HEK293 (cell line): ENCODE results near the gene KCNK18.

Source experiments
- CTCF ChIA-PET: fragments of 350-600 bp; formaldehyde crosslinking; extraction: SDS; loops from one replicate; lab custom pipeline; 2021; ENCODE audit warnings: antibody characterized with exemption; lab: Yijun Ruan, JAX
- POLR2A ChIA-PET: fragments of 300-600 bp; formaldehyde crosslinking; extraction: SDS; loops from one replicate; lab custom pipeline; 2020; ENCODE audit warnings: antibody characterized with exemption, inconsistent platforms; lab: Yijun Ruan, JAX
- H3K27ac ChIP-seq: fragments of 200-500 bp; sonication (Bioruptor generic); 2 replicates; pipeline ENCODE4 v1.5.1; 2014; ENCODE audit warnings: low read depth, low read length, control low read depth, inconsistent platforms; ENCODE audit errors: extremely low read depth
- H3K36me3 ChIP-seq, 2 experiments: fragments of 200-500 bp in 1 of 2; sonication (Bioruptor generic) in 1 of 2; 1 replicate in 1 of 2; 2 replicates in 1 of 2; pipeline ENCODE4 v1.5.1; 2014 to 2017; ENCODE audit warnings: inconsistent platforms in 2 of 2, low read length in 2 of 2; ENCODE audit not compliant: control insufficient read depth in 2 of 2, insufficient read depth in 1 of 2
- H3K4me1 ChIP-seq: fragments of 200-500 bp; sonication (Bioruptor generic); 2 replicates; pipeline ENCODE4 v1.5.1; 2014; ENCODE audit warnings: mild to moderate bottlenecking, low read length, inconsistent platforms; ENCODE audit not compliant: control insufficient read depth, insufficient read depth
- H3K4me3 ChIP-seq: 2 replicates; pipeline ENCODE4 v1.5.1; 2011; ENCODE audit warnings: low read depth, mild to moderate bottlenecking, control low read depth, low read length, moderate library complexity
- H3K9me3 ChIP-seq: fragments of 200-500 bp; sonication (Bioruptor generic); 2 replicates; pipeline ENCODE4 v1.5.1; 2014; ENCODE audit warnings: low read depth, low read length, inconsistent platforms; ENCODE audit not compliant: control insufficient read depth, insufficient read depth
- BCL6B ChIP-seq: fragments of 450-650 bp; formaldehyde crosslinking; IDR thresholded peaks from 2 replicates; pipeline ENCODE4 v1.5.1; 2017; ENCODE audit warnings: missing biosample characterization, missing genetic modification characterization
- FEZF1 ChIP-seq: fragments of 450-650 bp; formaldehyde crosslinking; IDR thresholded peaks from 2 replicates; pipeline ENCODE4 v1.5.1; 2016; ENCODE audit warnings: missing biosample characterization, missing genetic modification characterization
- GLI2 ChIP-seq: fragments of 450-650 bp; formaldehyde crosslinking; IDR thresholded peaks from 2 replicates; pipeline ENCODE4; 2017; ENCODE audit warnings: missing biosample characterization, missing genetic modification characterization, low read depth, borderline replicate concordance
- HOXD13 ChIP-seq: sonication (generic); formaldehyde crosslinking; IDR thresholded peaks from 2 replicates; pipeline ENCODE4 v1.8.0; 2022; ENCODE audit warnings: missing genetic modification reagents, borderline replicate concordance
- IKZF3 ChIP-seq: fragments of 450-650 bp; IDR thresholded peaks from 2 replicates; pipeline ENCODE4 v1.5.0; 2018; ENCODE audit warnings: missing biosample characterization, mild to moderate bottlenecking, missing genetic modification characterization, moderate library complexity
- OSR2 ChIP-seq: fragments of 450-650 bp; formaldehyde crosslinking; IDR thresholded peaks from 2 replicates; pipeline ENCODE4 v1.5.1; 2016; ENCODE audit warnings: missing biosample characterization, missing genetic modification characterization
- PATZ1 ChIP-seq: fragments of 450-650 bp; formaldehyde crosslinking; IDR thresholded peaks from 2 replicates; pipeline ENCODE4 v1.5.1; 2016; ENCODE audit warnings: missing biosample characterization, missing genetic modification characterization
- PRDM10 ChIP-seq: fragments of 450-650 bp; formaldehyde crosslinking; IDR thresholded peaks from 2 replicates; pipeline ENCODE4 v1.5.1; 2016; ENCODE audit warnings: missing biosample characterization, missing genetic modification characterization
- PRDM4 ChIP-seq: fragments of 450-650 bp; formaldehyde crosslinking; IDR thresholded peaks from 2 replicates; pipeline ENCODE4 v1.5.1; 2017; ENCODE audit warnings: missing biosample characterization, missing genetic modification characterization
- ZNF211 ChIP-seq: fragments of 450-650 bp; formaldehyde crosslinking; IDR thresholded peaks from 2 replicates; pipeline ENCODE4 v1.5.1; 2016; ENCODE audit warnings: low read depth, missing biosample characterization, missing genetic modification characterization
- ZNF274 ChIP-seq, 2 experiments: fragments of 200-500 bp in 1 of 2; fragments of 450-650 bp in 1 of 2; sonication (Bioruptor generic) in 1 of 2; formaldehyde crosslinking in 1 of 2; IDR thresholded peaks; 2 replicates each; pipeline versions ENCODE4 v1.5.1 to v1.6.1; 2014 to 2016; ENCODE audit warnings: borderline replicate concordance in 1 of 2, inconsistent platforms in 1 of 2, low read length in 1 of 2, missing biosample characterization in 1 of 2, missing genetic modification characterization in 1 of 2
- ZNF473 ChIP-seq: fragments of 450-650 bp; formaldehyde crosslinking; IDR thresholded peaks from 2 replicates; pipeline ENCODE4 v1.5.1; 2017; ENCODE audit warnings: missing biosample characterization, missing genetic modification characterization
- ZNF510 ChIP-seq: fragments of 450-650 bp; formaldehyde crosslinking; IDR thresholded peaks from 2 replicates; pipeline ENCODE4 v1.5.1; 2018; ENCODE audit warnings: mild to moderate bottlenecking, missing genetic modification characterization, missing biosample characterization; ENCODE audit not compliant: insufficient replicate concordance
- ZNF513 ChIP-seq: fragments of 450-650 bp; IDR thresholded peaks from 2 replicates; pipeline ENCODE4 v1.5.1; 2018; ENCODE audit warnings: missing biosample characterization, missing genetic modification characterization
- ZNF549 ChIP-seq: fragments of 450-650 bp; IDR thresholded peaks from 2 replicates; pipeline ENCODE4 v1.5.1; 2018; ENCODE audit warnings: missing biosample characterization, missing genetic modification characterization, mild to moderate bottlenecking, inconsistent platforms, moderate library complexity
- ZNF785 ChIP-seq: fragments of 450-650 bp; formaldehyde crosslinking; IDR thresholded peaks from 2 replicates; pipeline ENCODE4 v1.5.1; 2016; ENCODE audit warnings: missing biosample characterization, missing genetic modification characterization
- ZNF830 ChIP-seq: fragments of 450-650 bp; IDR thresholded peaks from 2 replicates; pipeline ENCODE4 v1.5.0; 2018; ENCODE audit warnings: missing biosample characterization, missing genetic modification characterization, low read depth, mild to moderate bottlenecking, moderate library complexity

Gene KCNK18

GRCh38 chr10:117240621-117241529 is 43.6 kb downstream of the KCNK18 start, which contains the start of gene SLC18A2:
SLC18A2 (plus strand) TSS chr10:117241114; CDS start chr10:117241694, 580 bp downstream.
- Histone ChIP-seq H3K4me1 (no peaks in the 10 kb centered on the region), H3K9me3 (no peaks in the 10 kb centered on the region), H3K4me3 (no peak within 1 kb of the TSS; the same call in 1 of the 2 replicates), H3K36me3 (no peaks in the 10 kb centered on the region), H3K27ac (no peak within 1 kb of the TSS)
- POLR2A ChIA-PET = interaction anchor here (0.6 kb wide), 2 partner anchors 11 to 83 kb away, joined by 3 to 6 read pairs; no protein-coding TSS in a partner anchor
- CTCF ChIA-PET = no interaction called here
- no peak for TF ChIP-seq ZNF830
- no peak for TF ChIP-seq PATZ1 (tag by site-specific recombination)
- no peak for TF ChIP-seq FEZF1 (tag by site-specific recombination)
- no peak for TF ChIP-seq ZNF549 (tag by site-specific recombination)
- no peak for TF ChIP-seq OSR2
- TF ChIP-seq PRDM10 (tag by site-specific recombination) = no peak
- TF ChIP-seq ZNF211 (tag by site-specific recombination) = no peak
- no peak for TF ChIP-seq ZNF274 (IDR thresholded peaks at IDR 0.05; ENCODE audit: low read length)
- TF ChIP-seq ZNF274 (tag by site-specific recombination; IDR thresholded peaks at IDR 0.05; ENCODE audit: borderline replicate concordance) = no peak
- TF ChIP-seq ZNF785 (tag by site-specific recombination) = no peak
- no peak for TF ChIP-seq ZNF510 (tag by site-specific recombination)
- TF ChIP-seq ZNF513 (tag by site-specific recombination) = no peak

GRCh38 chr10:117241541-117242462 is 44.5 kb downstream of the KCNK18 start:
- Histone ChIP-seq H3K9me3 (no peaks in the 10 kb centered on the region), H3K4me1 (no peaks in the 10 kb centered on the region), H3K4me3 (no peak overlapping the region; the same call in 1 of the 2 replicates), H3K36me3 (no peaks in the 10 kb centered on the region), H3K27ac (no peak overlapping the region)
- ChIA-PET POLR2A (interaction anchor here (0.6 kb wide), 1 partner anchor 10 kb away, joined by 6 read pairs; no protein-coding TSS in a partner anchor), CTCF (interaction anchor here (0.7 kb wide), 2 partner anchors 11 to 35 kb away, joined by 3 to 5 read pairs; no protein-coding TSS in a partner anchor)
- TF ChIP-seq HOXD13 (no peak), BCL6B (no peak), PRDM4 (tag by site-specific recombination) (no peak), GLI2 (no peak), ZNF473 (tag by site-specific recombination) (no peak), IKZF3 (tag by site-specific recombination) (no peak)
